Thyroid gland (tissue), 4 donors: ENCODE data around the gene HSH2D. TPM values are rescaled to one million over a fixed set of nuclear protein-coding genes. Genes with fewer than 3 reads are reported as not detected.

ENCODE experiments used
- DNase-seq, 2 donors: peaks; one replicate each; pipeline ENCODE4 v3.0.0-alpha.2; 2019
- H3K27ac ChIP-seq, 3 donors: fragments of 200-600 bp; sonication (generic); 1 replicate in 2 of 3; 2 replicates in 1 of 3; pipeline ENCODE4 v1.5.1; 2016 to 2019; ENCODE audit warnings: mild to moderate bottlenecking in 1 of 3, moderate library complexity in 1 of 3
- H3K27me3 ChIP-seq: fragments of 200-600 bp; sonication (generic); one replicate; pipeline ENCODE4 v1.5.1; 2019
- H3K36me3 ChIP-seq, 2 donors: fragments of 200-600 bp; sonication (generic); one replicate each; pipeline ENCODE4 v1.5.1; 2016 to 2019
- H3K4me1 ChIP-seq, 2 donors: fragments of 200-600 bp; sonication (generic); one replicate each; pipeline ENCODE4 v1.5.1; 2017 to 2019
- H3K4me3 ChIP-seq, 3 donors: fragments of 200-600 bp; sonication (generic); replicated peaks in 1 of 3; 1 replicate in 2 of 3; 2 replicates in 1 of 3; pipeline ENCODE4 v1.5.1; 2016; ENCODE audit warnings: mild to moderate bottlenecking in 1 of 3
- H3K9me3 ChIP-seq: fragments of 200-600 bp; sonication (generic); one replicate; pipeline ENCODE4 v1.5.1; 2017
- CTCF ChIP-seq, 6 experiments: fragments of 200-600 bp in 3 of 6; fragments of 450-650 bp in 3 of 6; sonication (generic) in 3 of 6; IDR thresholded peaks; one replicate each; pipeline ENCODE4 v1.5.1; 2016 to 2019; ENCODE audit warnings: antibody characterized with exemption in 6 of 6, mild to moderate bottlenecking in 2 of 6, inconsistent platforms in 1 of 6, moderate library complexity in 1 of 6
- POLR2A ChIP-seq, 2 donors: fragments of 450-650 bp; IDR thresholded peaks; one replicate each; pipeline ENCODE4 v1.6.1; 2017; ENCODE audit warnings: antibody characterized with exemption in 2 of 2, mild to moderate bottlenecking in 2 of 2, moderate library complexity in 1 of 2
- WGBS, 2 donors: methylation state at CpG; one replicate each; pipeline ENCODE4 v1.1.5; 2017; 5-methylcytosine and 5-hydroxymethylcytosine counted together
- intact Hi-C: fragments of 100-400 bp; cut with DNase I; formaldehyde crosslinking; loops from one replicate; pipeline ENCODE4 v1.15.1; 2023
- total RNA-seq, 4 donors: library from RNA; depleted of rRNA; stranded (reverse); fragments of >200 nt; gene quantifications; one replicate each; pipeline ENCODE4 v1.2.3, GENCODE V29; 2016

Gene HSH2D
- total RNA-seq, 4 donors from 2014 or later = 0.94 to 4.6 (median 2.5) TPM

- Histone ChIP-seq H3K27me3 (no peaks in the 10 kb centered on the region), H3K9me3 (no peaks in the 10 kb centered on the region), H3K27ac (no peak overlapping the region), H3K4me1 (peaks cover 5% of the 10 kb centered on the region in 2 donors), H3K4me3 (no peak overlapping the region), H3K36me3 (peaks cover 34 to 35% of the 10 kb centered on the region in 2 donors)
- DNase-seq = no peak
- TF ChIP-seq CTCF (IDR thresholded peaks at IDR 0.05) (no peak), POLR2A (IDR thresholded peaks at IDR 0.05) (no peak)
- intact Hi-C loops = no loop called here
- WGBS, 2 donors = 88 to 89% methylated on average over 16 of the region's 16 CpGs
Measured at GRCh38 chr19:16191216-16191908, 47.9 kb downstream of the HSH2D start.

- Histone ChIP-seq H3K9me3 (no peaks in the 10 kb centered on the region), H3K4me3 (no peak overlapping the region), H3K36me3 (peaks cover 34 to 35% of the 10 kb centered on the region in 2 donors), H3K27ac (no peak overlapping the region), H3K4me1 (peaks cover 5 to 11% of the 10 kb centered on the region in 2 donors), H3K27me3 (no peaks in the 10 kb centered on the region)
- no peak for DNase-seq
- TF ChIP-seq POLR2A (IDR thresholded peaks at IDR 0.05) (no peak), CTCF (IDR thresholded peaks at IDR 0.05) (no peak)
- intact Hi-C loops = no loop called here
- WGBS, 2 donors = 92 to 96% methylated on average over 10 of the region's 10 CpGs
Measured at GRCh38 chr19:16193466-16193865, 50.0 kb downstream of the HSH2D start.

GRCh38 chr19:16197188-16197621, 53.7 kb downstream of the HSH2D start:
- DNase-seq = no peak

GRCh38 chr19:16197622-16198369, 54.3 kb downstream of the HSH2D start, which contains the start of gene AP1M1:
AP1M1 (plus strand) TSS chr19:16197911; CDS start chr19:16198027, 116 bp downstream.
- Histone ChIP-seq H3K9me3 (no peaks in the 10 kb centered on the region), H3K27ac (peak within 1 kb of the TSS; percentile 22 to 77 (median 25)), H3K4me1 (peaks cover 12 to 26% of the 10 kb centered on the region in 2 donors), H3K27me3 (no peaks in the 10 kb centered on the region), H3K36me3 (peaks cover 0 to 6% of the 10 kb centered on the region in 2 donors), H3K4me3 (peak within 1 kb of the TSS; percentile 41 to 94 (median 73))
- peak; percentile 99 for DNase-seq
- peak in 1 of 2 donors; percentile 47 for TF ChIP-seq POLR2A (IDR thresholded peaks at IDR 0.05)
- TF ChIP-seq CTCF (IDR thresholded peaks at IDR 0.05) = no peak
- 0% methylated on average over 1 to 4 of the region's 65 CpGs for WGBS, 2 donors
- intact Hi-C loops = loop anchor here (5.0 kb wide), 1 partner anchor 85 kb away; the partner anchor contains the start of gene RAB8A

More at GRCh38 chr19:16197188-16197621, 53.7 kb downstream of the HSH2D start:
- WGBS, 2 donors = 38 to 57% methylated on average over 2 of the region's 2 CpGs
- Histone ChIP-seq H3K27me3 (no peaks in the 10 kb centered on the region), H3K9me3 (no peaks in the 10 kb centered on the region), H3K27ac (peak overlapping the region; percentile 22 to 77 (median 25)), H3K4me3 (peak overlapping the region in 1 of 3 donors; percentile 94), H3K4me1 (peaks cover 12 to 26% of the 10 kb centered on the region in 2 donors), H3K36me3 (peaks cover 4 to 7% of the 10 kb centered on the region in 2 donors)
- intact Hi-C loops = loop anchor here (5.0 kb wide), 1 partner anchor 85 kb away; the partner anchor contains the start of gene RAB8A
- TF ChIP-seq POLR2A (IDR thresholded peaks at IDR 0.05) = no peak
- no peak for TF ChIP-seq CTCF (IDR thresholded peaks at IDR 0.05)
